GM18502 (cell line): ENCODE measurements around the gene MAD1L1.

Experiments
- ATAC-seq: cut with Tn5 transposase; IDR thresholded peaks from one replicate; pipeline ENCODE4 v1.9.1; 2021; ENCODE audit warnings: mild to moderate bottlenecking; ENCODE audit not compliant: unreplicated experiment, poor library complexity

Gene MAD1L1

DNA sequence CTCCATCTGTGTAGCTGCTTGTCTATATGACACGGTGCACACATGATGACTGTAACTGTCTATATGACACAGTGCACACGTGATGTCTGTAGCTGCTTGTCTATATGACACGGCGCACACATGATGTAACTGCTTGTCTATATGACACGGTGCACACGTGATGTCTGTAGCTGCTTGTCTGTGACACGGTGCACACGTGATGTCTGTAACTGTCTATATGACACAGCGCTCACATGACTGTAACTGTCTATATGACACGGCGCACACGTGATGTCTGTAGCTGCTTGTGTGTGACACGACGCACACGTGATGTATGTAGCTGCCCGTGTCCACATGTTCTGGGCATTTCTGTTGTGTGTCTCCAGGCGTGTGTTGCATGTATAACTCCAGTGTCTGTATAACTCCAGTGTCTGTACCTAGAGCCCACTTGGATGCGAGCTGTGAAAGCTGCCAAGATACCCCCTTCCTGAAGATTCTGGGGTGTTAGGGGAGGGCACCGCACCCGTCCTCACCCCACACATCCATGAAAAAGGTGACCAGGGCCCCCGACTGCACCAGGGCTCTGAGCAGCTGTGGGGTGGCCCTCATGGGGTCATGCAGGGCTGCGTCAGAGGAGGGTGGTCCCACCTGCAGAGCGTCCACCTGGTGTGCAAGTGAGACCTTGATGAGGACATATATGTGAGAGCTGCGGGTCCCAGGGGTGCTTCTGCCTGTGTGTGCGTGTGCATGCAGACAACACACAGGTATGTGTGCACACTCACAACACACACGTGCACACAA is 424.7 kb downstream of the MAD1L1 start:
- ATAC-seq = no peak

DNA sequence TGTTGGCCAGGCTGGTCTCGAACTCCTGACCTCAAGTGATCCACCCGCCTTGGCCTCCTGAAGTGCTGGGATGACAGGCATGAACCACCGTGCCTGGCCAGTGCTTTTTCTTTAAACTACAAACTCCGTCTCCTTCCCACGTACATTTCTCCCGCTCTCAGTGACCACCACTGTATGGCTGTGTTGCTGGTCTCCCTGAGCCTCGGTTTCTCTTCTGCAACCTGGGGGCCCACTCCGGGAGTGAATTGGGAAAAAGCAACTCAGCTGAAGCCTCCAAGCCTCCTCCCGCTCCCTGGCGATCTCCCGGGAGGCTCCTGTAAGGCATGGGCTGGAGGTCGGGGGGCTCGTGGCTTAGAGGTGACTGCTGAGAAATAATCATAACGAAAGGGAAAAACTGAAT is 426.4 kb downstream of the MAD1L1 start:
- ATAC-seq = no peak

GRCh38 chr7:1804310-1804709 is 428.4 kb downstream of the MAD1L1 start:
- ATAC-seq = no peak

GRCh38 chr7:1802899-1803298 is 429.8 kb downstream of the MAD1L1 start:
- no peak for ATAC-seq

GRCh38 chr7:1800902-1801301 is 431.8 kb downstream of the MAD1L1 start:
- ATAC-seq = no peak

- ATAC-seq = no peak
Observed at GRCh38 chr7:1798191-1798590, 434.6 kb downstream of the MAD1L1 start.

- no peak for ATAC-seq
Observed at GRCh38 chr7:1794888-1795542, 437.7 kb downstream of the MAD1L1 start.

DNA sequence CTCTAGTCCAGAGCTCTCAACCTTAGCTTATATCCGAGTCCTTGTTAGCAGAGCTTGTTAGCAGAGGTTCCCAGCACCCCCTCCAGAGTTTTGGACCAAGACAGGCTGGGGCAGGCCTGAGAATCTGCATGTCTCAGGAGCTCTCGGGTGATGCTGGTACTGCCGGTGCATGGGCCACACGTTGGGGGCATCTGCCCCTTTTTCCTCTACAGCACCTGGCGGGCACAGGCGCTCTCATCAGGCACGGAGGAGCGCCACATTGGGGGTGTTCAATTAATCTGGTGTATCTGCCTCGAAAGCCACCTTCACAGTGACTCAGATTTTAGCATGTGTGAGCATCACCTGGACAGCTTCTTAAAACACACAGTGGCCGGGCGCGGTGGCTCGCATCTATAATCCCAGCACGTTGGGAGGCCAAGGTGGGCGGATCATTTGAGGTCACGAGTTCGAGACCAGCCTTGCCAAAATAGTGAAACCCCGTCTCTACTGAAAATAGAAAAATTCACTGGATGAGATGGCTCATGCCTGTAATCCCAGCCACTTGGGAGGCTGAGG is 445.0 kb downstream of the MAD1L1 start:
- no peak for ATAC-seq

- ATAC-seq = no peak
Observed at GRCh38 chr7:1787241-1787640, 445.5 kb downstream of the MAD1L1 start.

DNA sequence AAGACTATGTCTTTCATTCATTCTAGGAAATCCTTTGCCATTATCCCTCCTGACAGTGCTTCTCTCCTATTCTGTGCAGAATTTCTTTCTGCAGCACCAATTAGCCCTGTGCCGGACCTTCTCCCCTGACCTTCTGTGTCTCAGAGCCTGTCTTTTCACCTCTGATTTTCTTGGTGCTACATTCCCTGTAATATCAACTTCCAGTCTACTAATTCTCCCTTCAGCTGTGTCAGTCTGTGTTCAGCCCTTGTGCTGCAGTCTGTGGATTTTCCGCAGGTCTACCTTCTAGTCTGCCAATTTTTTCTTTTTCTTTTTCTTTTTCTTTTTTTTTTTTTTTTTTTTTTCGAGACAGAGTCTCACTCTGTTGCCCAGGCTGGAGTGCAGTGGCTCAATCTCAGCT is 446.9 kb downstream of the MAD1L1 start:
- no peak for ATAC-seq

GRCh38 chr7:1781369-1781768 is 451.4 kb downstream of the MAD1L1 start:
- no peak for ATAC-seq

- ATAC-seq = no peak
Observed at GRCh38 chr7:1779445-1779844, 453.3 kb downstream of the MAD1L1 start.

GRCh38 chr7:1777122-1777521 is 455.6 kb downstream of the MAD1L1 start:
- ATAC-seq = no peak

DNA sequence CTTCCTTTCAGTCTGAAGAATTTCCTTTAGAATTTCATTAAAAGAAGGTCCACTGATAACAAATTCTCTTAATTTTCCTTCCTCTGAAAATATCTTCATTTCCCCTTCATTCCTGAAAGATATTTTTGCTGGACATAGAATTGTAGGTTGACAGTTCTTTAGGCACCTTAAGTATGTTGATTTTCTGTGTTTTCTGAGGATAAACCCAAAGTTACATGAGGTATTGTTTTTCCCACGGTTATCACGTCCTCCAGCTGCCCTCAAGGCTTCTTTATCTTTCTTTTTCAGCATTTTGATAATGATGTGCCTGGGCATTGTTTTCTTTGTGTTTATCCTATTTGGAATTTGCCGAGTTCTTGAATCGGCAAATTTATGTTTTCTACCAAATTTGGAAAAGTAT is 457.4 kb downstream of the MAD1L1 start:
- ATAC-seq = no peak

GRCh38 chr7:1770331-1770730 is 462.4 kb downstream of the MAD1L1 start:
- ATAC-seq = no peak

DNA sequence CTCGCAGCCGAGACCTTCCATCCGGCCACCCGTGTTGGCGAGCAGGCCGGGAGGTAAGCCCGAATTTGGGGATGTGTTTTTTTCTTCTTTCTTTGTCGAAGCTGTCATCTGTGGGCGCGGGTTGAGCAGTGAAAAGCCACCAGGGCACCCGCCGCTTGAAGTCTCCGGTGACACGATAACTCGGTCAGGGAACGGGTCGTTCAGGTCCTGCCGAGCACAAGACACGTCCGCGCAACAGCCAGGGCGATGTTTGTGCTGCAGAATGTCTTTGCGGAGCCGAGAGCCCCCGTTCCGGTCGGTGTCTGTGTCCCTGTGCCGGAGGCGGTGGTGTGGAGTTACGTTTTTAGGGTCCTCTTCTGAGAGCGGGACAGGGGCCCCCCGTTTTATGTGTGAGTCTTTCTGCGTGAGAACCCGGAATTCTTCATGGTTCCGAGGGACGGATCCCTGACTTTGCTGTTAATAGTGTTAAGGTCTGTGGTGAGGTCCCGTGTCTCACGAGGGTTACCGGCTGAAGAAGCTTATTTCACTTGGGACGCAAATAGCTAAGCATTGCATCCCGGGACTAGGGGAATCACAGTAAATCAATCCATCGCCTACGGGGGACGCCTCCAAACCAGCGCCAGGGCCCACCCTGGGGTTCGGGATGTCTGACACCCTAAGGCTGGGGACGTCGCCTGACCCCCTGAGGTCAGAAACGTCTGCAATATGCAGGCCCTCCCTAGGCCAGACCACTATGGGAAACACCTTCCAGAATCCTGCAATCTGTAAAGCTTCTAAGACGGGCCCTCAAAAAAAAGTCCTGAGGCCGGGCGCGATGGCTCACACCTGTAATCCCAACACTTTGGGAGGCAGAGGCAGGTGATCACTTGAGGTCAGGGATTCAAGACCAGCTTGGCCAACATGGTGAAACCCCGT is 463.2 kb downstream of the MAD1L1 start:
- ATAC-seq = no peak

GRCh38 chr7:1768832-1769231 is 463.9 kb downstream of the MAD1L1 start:
- ATAC-seq = no peak

- no peak for ATAC-seq
Observed at GRCh38 chr7:1767524-1767923, 465.2 kb downstream of the MAD1L1 start.
